Fibroblast of pulmonary artery (primary cell): ENCODE data around the gene ZBTB16.

Experiments used
- DNase-seq: peaks from one replicate; pipeline ENCODE4 v3.0.0-alpha.2; 2010; ENCODE audit warnings: low read depth
- H3K4me3 ChIP-seq: replicated peaks from 2 replicates; pipeline ENCODE4 v1.5.1; 2011; ENCODE audit warnings: low read depth, mild to moderate bottlenecking, control low read depth, low read length, moderate library complexity
- CTCF ChIP-seq: IDR thresholded peaks from 2 replicates; pipeline ENCODE4 v1.5.1; 2011; ENCODE audit warnings: mild to moderate bottlenecking, control low read depth, low read length, inconsistent platforms; ENCODE audit errors: missing control alignments

The ZBTB16 gene

DNA sequence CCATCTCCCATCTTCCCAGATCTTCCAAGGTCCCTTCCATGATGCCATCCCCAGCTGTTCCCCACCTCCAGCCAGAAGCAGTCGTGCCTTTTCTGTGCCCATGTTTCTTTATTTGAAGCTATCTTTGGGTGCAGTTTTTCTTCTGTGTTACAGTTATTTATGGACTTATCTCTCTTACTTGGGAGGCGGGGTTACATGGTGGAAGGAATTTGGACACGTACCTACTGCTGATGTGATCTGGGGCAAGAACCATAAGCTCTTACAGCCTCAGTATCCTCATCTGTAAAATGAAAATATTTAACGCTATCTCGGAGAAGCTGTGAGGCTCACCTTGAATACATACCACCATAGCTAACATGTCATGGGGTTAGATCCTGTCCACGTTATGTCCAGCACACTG, 98.9 kb downstream of the ZBTB16 start:
- no peak for TF ChIP-seq CTCF
- DNase-seq: no peak
- no peak overlapping the region for H3K4me3 ChIP-seq

GRCh38 chr11:114158886-114159285, 99.4 kb downstream of the ZBTB16 start:
- no peak for TF ChIP-seq CTCF
- H3K4me3 ChIP-seq: no peak overlapping the region
- no peak for DNase-seq

- no peak for DNase-seq
- no peak overlapping the region for H3K4me3 ChIP-seq
- no peak for TF ChIP-seq CTCF
Measured at GRCh38 chr11:114159320-114159719, 99.8 kb downstream of the ZBTB16 start.

DNA sequence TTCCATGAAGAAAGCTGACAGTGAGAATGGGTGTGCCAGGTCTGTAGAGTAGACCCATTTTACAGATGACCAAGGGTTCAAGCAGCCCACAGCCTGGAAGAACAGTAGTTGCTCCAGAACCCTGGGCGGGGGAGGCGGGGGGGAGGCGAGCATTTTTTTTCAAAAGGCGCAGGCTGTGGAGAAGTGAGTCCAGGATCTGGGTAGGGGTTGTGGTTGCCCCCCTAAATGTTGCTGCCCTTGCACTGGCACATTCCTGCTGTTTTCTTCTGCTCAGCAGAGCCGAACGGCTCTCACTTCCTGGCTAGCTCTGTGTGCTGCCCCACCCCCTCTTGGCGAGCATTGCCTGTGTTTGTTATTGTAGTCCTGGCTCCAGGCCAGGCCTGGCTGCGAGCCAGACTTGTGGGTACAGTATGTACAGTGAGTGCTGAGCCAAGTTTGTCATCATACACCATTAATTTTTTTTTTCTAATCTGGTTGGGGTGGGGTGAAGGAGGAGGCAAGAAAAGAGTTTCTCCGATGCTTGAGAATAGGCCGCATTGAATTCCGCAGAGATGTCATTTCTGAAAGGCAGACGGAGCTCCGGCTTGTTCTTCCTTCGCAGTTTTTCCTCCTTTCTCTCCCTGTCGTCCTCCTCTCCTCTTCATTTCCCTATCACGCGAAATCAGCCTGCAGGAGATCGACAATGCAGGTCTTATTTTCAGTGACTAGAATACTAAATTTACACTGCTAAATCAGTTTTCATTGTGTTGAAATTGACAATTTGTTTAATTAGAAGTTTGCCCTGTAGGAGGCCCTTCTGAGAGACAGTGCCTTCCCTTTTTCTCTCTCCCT, 100.5 kb downstream of the ZBTB16 start:
- peak; percentile 99 for DNase-seq
- peak overlapping the region; percentile 39 for H3K4me3 ChIP-seq
- TF ChIP-seq CTCF: no peak

DNA sequence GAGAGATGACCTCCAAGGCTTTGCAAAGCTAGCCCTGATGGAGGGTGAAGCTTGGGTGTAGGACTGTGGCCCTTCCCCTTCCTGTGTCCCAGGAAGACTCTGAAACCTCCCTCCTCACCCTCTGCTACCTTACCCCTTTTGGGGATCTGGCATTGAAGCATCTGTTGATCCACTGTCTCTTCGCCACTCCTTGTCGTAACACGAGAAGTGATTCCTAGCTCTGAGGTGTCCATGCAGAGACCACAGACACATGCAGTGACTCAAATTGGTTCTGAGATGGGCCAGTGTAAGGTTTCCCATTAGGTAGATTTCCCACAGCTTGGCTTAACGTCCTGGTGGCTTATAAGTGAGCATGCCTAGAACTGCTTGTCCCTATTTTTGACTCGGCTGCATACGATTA, 101.4 kb downstream of the ZBTB16 start:
- no peak for DNase-seq
- no peak overlapping the region for H3K4me3 ChIP-seq
- TF ChIP-seq CTCF: no peak

DNA sequence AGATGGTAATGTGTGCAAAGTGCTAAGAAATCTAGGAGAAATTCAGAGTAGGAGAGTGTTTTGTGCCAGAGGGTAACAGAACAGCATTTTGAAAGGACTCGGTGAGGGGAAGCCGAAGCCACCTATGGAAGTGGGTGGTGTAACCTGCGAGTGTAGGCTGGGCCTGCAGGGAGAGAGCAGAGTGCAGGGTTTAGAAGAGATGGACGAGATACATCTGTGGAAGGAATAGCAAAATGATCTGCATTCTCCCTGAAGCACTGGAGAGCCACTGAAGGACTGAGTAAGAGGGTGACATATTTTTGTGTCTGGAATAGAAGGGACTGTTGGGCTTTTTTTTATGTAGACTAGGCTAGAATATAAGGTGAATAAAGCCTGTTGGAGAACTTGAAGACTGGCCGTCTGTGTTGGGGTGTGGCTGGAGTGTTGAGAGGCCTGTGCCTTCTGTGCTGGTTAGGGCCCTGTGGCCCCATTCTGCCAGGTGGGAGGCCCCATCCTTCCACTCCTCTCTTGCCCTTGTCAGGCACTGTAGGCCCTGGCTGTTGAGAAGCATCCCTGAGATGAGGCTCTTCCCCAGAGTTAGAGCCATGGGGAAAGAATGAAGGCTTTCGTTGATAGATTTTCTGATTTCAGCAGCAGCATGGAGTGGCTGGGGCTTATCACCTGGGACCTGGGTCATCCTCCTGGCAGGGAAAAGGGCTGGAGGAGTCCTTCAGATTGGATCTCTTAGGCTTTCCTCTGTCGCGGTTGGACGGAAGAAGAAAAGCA, 102.2 kb downstream of the ZBTB16 start:
- DNase-seq: no peak
- no peak overlapping the region for H3K4me3 ChIP-seq
- TF ChIP-seq CTCF: no peak
